HL-60 (cell line): Measurements from ENCODE around the gene PIAS4.
A peak's percentile ranks its signal among the peaks of the same experiment; 100 is the strongest.

Experiments
- GABPA ChIP-seq: IDR thresholded peaks from 2 replicates; pipeline ENCODE4 v1.6.1; 2012; ENCODE audit warnings: low read depth
- POLR2AphosphoS5 ChIP-seq: IDR thresholded peaks from 2 replicates; pipeline ENCODE4 v1.6.1; 2012; ENCODE audit warnings: low read depth
- SPI1 ChIP-seq: IDR thresholded peaks from 2 replicates; pipeline ENCODE4 v1.6.1; 2012; ENCODE audit warnings: low read depth, mild to moderate bottlenecking, borderline replicate concordance
- TF ChIP-seq, protein P1 (sequence below): IDR thresholded peaks from one replicate; pipeline ENCODE4 v1.5.1; 2011; ENCODE audit warnings: low read length, control low read depth, inconsistent platforms; ENCODE audit not compliant: insufficient read depth
- TF ChIP-seq, protein P2 (sequence below): IDR thresholded peaks from 2 replicates; pipeline ENCODE4 v1.6.1; 2012; ENCODE audit warnings: low read depth; ENCODE audit not compliant: insufficient replicate concordance

- TF ChIP-seq, protein P1, sequence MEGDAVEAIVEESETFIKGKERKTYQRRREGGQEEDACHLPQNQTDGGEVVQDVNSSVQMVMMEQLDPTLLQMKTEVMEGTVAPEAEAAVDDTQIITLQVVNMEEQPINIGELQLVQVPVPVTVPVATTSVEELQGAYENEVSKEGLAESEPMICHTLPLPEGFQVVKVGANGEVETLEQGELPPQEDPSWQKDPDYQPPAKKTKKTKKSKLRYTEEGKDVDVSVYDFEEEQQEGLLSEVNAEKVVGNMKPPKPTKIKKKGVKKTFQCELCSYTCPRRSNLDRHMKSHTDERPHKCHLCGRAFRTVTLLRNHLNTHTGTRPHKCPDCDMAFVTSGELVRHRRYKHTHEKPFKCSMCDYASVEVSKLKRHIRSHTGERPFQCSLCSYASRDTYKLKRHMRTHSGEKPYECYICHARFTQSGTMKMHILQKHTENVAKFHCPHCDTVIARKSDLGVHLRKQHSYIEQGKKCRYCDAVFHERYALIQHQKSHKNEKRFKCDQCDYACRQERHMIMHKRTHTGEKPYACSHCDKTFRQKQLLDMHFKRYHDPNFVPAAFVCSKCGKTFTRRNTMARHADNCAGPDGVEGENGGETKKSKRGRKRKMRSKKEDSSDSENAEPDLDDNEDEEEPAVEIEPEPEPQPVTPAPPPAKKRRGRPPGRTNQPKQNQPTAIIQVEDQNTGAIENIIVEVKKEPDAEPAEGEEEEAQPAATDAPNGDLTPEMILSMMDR: no peak
- TF ChIP-seq POLR2AphosphoS5 (no peak; the same call in 1 of the 2 replicates), GABPA (no peak), SPI1 (peak; percentile 67)
- TF ChIP-seq, protein P2, sequence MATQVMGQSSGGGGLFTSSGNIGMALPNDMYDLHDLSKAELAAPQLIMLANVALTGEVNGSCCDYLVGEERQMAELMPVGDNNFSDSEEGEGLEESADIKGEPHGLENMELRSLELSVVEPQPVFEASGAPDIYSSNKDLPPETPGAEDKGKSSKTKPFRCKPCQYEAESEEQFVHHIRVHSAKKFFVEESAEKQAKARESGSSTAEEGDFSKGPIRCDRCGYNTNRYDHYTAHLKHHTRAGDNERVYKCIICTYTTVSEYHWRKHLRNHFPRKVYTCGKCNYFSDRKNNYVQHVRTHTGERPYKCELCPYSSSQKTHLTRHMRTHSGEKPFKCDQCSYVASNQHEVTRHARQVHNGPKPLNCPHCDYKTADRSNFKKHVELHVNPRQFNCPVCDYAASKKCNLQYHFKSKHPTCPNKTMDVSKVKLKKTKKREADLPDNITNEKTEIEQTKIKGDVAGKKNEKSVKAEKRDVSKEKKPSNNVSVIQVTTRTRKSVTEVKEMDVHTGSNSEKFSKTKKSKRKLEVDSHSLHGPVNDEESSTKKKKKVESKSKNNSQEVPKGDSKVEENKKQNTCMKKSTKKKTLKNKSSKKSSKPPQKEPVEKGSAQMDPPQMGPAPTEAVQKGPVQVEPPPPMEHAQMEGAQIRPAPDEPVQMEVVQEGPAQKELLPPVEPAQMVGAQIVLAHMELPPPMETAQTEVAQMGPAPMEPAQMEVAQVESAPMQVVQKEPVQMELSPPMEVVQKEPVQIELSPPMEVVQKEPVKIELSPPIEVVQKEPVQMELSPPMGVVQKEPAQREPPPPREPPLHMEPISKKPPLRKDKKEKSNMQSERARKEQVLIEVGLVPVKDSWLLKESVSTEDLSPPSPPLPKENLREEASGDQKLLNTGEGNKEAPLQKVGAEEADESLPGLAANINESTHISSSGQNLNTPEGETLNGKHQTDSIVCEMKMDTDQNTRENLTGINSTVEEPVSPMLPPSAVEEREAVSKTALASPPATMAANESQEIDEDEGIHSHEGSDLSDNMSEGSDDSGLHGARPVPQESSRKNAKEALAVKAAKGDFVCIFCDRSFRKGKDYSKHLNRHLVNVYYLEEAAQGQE: no peak
These were observed 60.0 kb downstream of the PIAS4 start for GRCh38 chr19:4067396-4068046.
